ENCODE results near the gene FAM124B.

Gene FAM124B

GRCh38 chr2:224333726-224334482, 68.0 kb downstream of the FAM124B start:
- DNase-seq, result no peak

GRCh38 chr2:224331698-224332097, 70.2 kb downstream of the FAM124B start:
- no peak for DNase-seq

- DNase-seq, result no peak
Measured at GRCh38 chr2:224328798-224329197, 73.1 kb downstream of the FAM124B start.

All from effector CD4-positive, alpha-beta T cell (primary cell).